ENCODE data around the gene DNAH7. TPM values are rescaled to one million over a fixed set of nuclear protein-coding genes. Genes with fewer than 3 reads are reported as not detected.

Gene DNAH7
- total and polyA plus RNA-seq, 10 of the 15 experiments (the other 5 are each of a cell fraction or from before 2014, with no cell fraction given) = 0.05 to 0.61 (median 0.16) TPM

DNA sequence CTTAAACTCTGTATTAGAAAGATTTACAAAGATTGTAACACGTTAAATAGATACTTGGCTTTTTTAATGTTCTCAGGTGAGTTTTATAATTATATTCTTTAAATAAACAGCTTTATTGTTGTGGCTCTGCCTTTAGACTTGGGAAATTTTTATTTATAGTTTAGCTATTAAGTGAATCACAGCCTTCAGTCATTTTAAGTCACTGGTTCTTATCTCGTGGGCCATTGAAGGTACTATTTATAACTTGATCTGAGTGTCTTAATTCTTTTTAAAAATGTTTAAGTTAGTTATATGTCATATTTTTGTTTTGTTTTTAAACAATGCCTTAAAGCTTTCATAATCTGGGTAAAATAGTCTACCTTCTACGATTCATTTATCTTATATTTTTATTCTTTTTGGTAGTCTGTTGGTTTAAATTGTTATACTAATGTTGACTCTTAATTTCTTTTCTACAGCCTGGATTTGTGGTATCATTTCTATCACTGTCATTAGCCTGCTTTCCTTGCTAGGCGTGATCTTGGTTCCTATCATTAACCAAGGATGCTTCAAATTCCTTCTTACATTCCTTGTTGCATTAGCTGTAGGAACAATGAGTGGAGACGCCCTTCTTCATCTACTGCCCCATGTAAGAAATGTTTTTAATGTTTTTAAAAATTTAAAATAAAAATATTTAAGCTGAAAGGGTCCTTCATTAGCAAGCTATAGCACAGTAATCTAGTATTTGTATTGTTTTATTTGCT is 362.3 kb downstream of the DNAH7 start (continued):
- TF ChIP-seq CHD4 (IDR thresholded peaks at IDR 0.05) = no peak
- no peak for TF ChIP-seq CREM (IDR thresholded peaks at IDR 0.05; ENCODE audit: low read depth)

DNA sequence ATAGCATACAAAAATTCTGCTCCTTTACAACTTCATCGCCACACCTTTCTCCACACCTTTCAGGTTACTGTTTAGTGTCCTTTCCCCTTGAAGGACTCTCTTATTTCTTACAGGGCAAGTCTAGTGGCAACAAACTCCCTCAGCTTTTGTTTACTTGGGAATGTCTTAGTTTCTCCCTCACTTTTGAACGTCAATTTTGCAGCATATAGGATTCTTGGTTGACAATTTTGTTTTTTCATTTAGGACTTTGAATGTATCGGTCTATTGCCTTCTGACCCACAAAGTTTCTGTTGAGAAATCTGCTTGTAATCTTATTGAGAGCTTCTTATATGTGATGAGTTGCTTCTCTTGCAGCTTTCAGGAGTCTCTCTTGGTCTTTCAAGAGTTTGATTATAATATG is 368.2 kb downstream of the DNAH7 start:
- Histone ChIP-seq H3K4me3 (no peak overlapping the region), H2AFZ (ENCODE audit: control insufficient read depth, low read depth, low read length) (no peak overlapping the region), H3K27me3 (replicated peaks in 1 of 2; ENCODE audit: control insufficient read depth in 2 of 2, insufficient read depth in 2 of 2, low read length in 1 of 2) (no peaks in the 10 kb centered on the region), H4K20me1 (ENCODE audit: control insufficient read depth, insufficient read depth) (no peaks in the 10 kb centered on the region), H3K4me1 (ENCODE audit: control insufficient read depth, insufficient read depth, low read length) (no peaks in the 10 kb centered on the region; the same call in 1 of the 2 replicates), H3K36me3 (ENCODE audit: control insufficient read depth in 2 of 2, insufficient read depth in 2 of 2, low read length in 1 of 2) (no peaks in the 10 kb centered on the region), H3K4me2 (ENCODE audit: control insufficient read depth, insufficient read depth) (no peak overlapping the region), H3K9me3 (replicated peaks; ENCODE audit: control insufficient read depth, insufficient read depth, low read length) (peaks cover 4% of the 10 kb centered on the region; the same call in 2 of the 3 replicates), H3K27ac (ENCODE audit: control insufficient read depth, insufficient read depth) (no peak overlapping the region), H3K9ac (ENCODE audit: control insufficient read depth, insufficient read depth, low read length) (no peak overlapping the region), H3K79me2 (ENCODE audit: control insufficient read depth, insufficient read depth, low read length) (no peaks in the 10 kb centered on the region)
- in situ Hi-C loops (cut with MboI) = no loop called here
- WGBS (ENCODE audit: insufficient coverage, insufficient replicate concordance, low lambda C conversion rate, missing lambda C conversion rate) = 82% methylated on average over 3 of the region's 3 CpGs
- BruUV-seq (replicated peaks) = no TSS peak
- ChIA-PET SMC1A (ENCODE audit: uncharacterized antibody, unreplicated experiment) (no interaction called here), POLR2A (interaction anchor here (0.6 kb wide), 1 partner anchor 23 kb away, joined by 3 read pairs; no protein-coding TSS in a partner anchor), CTCF (no interaction called here), RAD21 (ENCODE audit: unreplicated experiment) (no interaction called here)
- intact Hi-C loops (cut with micrococcal nuclease; ENCODE audit: unreplicated experiment) = no loop called here
- TF ChIP-seq, protein P1, sequence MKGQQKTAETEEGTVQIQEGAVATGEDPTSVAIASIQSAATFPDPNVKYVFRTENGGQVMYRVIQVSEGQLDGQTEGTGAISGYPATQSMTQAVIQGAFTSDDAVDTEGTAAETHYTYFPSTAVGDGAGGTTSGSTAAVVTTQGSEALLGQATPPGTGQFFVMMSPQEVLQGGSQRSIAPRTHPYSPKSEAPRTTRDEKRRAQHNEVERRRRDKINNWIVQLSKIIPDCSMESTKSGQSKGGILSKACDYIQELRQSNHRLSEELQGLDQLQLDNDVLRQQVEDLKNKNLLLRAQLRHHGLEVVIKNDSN (IDR thresholded peaks at IDR 0.05; ENCODE audit: borderline replicate concordance, extremely low read length, insufficient read depth, low read depth, low read length) = no peak
- TF ChIP-seq CBX5 (IDR thresholded peaks at IDR 0.05; ENCODE audit: low read depth) = no peak
- no peak for TF ChIP-seq ATF7 (IDR thresholded peaks at IDR 0.05; ENCODE audit: low read depth)
- DNase-seq (ENCODE audit: low read depth, low spot score) (no peak), ATAC-seq (no peak), FAIRE-seq (no peak)
